Left kidney (tissue), 2 donors: Measurements from ENCODE around the gene LRRN4. TPM values are rescaled to one million over a fixed set of nuclear protein-coding genes. Genes with fewer than 3 reads are reported as not detected.
"Not testable (repeated sequence)": the region's sequence is repeated elsewhere in the genome, so short reads cannot be mapped to it uniquely, and the experiment has no call there.

Experiments
- DNase-seq: peaks from one replicate; pipeline ENCODE4 v3.0.0-alpha.2; 2013
- polyA plus RNA-seq: library from polyadenylated mRNA; unstranded; fragments of 120-200 nt; gene quantifications from one replicate; pipeline ENCODE4 v1.2.1, GENCODE V29; 2013; ENCODE audit not compliant: insufficient read length

Gene LRRN4
- polyA plus RNA-seq, 1 donor = 12.2 TPM

DNA sequence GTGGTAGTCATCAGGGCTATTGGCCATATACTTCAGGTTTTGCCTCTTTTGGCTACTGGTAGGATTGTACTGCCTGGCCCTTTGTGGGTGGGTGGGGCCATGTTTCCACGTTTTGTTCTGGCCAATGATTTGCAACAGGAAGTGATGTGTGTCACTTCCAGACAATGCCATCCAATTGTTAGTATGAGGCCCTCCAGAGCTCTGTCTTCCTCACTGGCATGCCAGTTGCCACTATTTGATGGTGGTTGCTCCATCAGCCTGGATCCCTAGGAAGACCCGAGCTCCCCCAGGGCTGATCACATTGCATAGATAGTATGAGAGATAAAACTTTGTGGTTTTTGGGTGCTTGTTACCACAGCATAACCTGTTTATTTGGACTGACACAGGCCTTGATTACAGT, 7.7 kb upstream of the LRRN4 start:
- DNase-seq = no peak

DNA sequence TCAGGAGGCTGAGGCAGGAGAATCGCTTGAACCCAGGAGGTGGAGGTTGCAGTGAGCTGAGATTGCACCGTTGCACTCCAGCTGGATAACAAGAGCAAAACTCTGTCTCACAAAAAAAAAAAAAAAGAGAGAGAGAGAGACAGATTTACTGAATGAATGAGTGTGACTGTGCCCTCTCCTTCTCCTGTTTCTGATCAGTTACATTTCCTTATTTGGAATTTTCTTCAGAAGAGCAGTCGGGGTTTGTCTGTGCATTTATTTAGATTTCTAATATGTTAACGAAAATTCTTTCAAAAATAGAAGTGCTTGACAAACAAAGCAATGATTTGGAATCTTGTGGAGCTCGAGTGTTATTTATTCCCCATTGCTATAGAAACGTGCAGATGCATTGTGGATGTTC, 6.4 kb upstream of the LRRN4 start:
- DNase-seq = no peak

DNA sequence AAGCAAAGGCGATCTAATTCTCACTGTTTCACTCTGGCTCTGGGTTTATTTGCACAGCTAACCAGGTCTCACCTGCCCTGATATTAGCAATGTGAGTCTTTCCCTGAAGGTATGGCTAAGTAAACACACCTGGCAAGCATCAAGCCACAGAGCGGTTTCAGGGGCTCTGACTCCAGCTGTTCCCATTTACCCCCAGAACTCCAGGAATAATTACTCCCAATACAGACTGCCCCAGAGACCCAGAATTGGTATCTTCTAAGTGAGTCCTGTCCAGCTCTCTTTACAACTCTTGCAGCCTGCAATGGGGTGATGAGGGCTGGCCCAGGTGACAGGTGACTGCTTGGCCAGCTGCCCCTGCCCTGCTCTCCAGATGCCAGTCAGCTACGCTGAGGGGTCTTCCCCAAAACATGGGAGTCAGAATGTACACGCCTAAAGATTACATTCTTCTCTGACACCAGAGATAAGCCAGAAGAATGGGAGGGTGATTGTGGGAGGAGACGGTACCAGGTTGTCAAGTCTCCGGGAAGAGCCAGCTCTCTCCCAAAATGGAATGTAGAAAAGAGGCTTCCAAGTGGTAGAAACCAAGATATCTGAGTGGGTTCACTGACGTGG, 4.9 kb upstream of the LRRN4 start:
- DNase-seq = no peak

GRCh38 chr20:6057691-6058090, 3.8 kb upstream of the LRRN4 start:
- no peak for DNase-seq

DNA sequence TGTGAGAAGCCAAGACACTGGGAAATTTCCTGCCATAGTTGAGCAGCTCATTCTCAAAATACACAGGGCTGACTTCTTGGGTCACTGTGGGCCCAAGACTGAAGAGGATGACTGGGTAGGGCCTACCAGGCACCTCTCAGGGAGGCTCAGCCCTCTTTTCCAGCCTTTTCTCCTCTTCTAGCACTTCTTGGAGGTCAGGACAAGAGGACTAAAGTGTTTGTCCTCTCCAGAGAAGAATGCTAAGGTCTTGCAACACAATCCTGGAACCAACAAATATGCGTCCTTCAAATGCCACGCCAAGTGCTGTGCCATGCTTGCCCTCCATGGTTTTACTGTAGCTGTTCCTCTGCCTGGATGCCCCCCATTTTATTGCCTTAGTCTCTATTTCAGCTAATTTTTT, 3.3 kb upstream of the LRRN4 start:
- DNase-seq = no peak

- DNase-seq = no peak
Observed at GRCh38 chr20:6055981-6056569, 2.2 kb upstream of the LRRN4 start.

DNA sequence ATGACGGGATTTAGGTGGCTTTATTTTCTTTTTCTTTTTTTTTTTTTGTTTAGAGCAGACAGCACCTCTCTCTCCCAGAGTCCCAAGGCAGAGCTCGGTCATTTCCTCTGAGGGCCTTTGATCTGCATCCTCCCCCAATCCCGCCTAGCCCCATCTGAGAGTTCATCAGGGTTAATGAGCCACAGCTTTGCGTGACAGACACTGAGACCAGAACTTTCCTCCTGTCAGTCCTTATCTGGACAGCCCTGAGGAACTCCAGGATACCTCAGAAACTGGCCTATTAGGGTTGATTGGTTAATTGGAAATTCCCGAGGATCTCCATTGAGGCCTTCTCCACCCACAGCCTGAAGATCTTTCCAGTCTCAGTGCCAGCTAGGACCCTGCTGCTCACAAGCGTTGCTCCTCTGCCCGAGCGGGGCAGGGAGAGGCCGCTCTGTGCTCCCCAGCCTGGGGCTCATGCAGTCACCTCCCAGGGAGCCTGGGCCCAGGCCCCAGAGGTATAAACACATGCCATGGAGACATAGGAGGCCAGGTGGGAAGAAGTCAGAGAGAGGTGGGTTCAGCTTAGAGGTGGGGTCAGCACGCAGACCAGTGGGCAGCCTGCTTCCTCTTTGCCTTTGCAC, 1.4 kb upstream of the LRRN4 start:
- no peak for DNase-seq

- DNase-seq = not testable (repeated sequence)
Observed at GRCh38 chr20:6054689-6055051, 810 bp upstream of the LRRN4 start.

DNA sequence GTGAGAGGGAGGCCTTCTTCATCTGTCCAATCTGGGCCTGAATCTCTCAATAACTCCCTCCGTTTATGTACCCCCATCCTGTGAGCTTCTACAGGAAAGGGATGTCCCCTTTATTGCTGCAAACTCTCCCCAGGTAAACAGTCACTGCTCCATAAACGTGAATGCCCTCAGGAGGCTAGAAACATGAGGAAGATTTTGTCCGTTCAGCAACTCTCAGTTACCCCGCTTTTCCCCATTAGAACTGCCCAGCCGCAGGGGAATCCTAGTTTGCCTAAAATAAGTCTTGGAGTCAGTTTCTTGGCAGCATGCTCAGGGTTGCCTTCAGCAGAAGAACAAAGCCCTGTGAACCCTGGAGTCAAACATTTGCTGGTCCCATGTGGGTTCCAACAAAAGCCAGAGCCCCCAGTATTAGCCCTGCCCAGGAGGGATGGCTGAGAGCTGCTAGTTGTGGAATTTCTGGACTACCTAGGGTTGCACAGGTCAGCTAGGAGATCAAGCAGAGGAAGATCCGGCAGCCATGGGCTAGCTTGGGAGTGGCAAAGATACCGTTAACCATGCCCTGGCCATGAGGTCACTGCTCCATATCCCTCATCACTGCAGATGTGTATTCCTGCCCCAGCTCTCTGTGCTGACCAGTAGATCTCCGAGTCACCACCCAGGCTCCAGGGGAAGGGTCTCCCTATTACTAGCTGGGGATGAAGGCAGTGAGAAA, 640 bp downstream of the LRRN4 start:
- no peak for DNase-seq

- no peak for DNase-seq
Observed at GRCh38 chr20:6051505-6051904, 2.4 kb downstream of the LRRN4 start.

- DNase-seq = no peak
Observed at GRCh38 chr20:6048391-6048790, 5.5 kb downstream of the LRRN4 start.

DNA sequence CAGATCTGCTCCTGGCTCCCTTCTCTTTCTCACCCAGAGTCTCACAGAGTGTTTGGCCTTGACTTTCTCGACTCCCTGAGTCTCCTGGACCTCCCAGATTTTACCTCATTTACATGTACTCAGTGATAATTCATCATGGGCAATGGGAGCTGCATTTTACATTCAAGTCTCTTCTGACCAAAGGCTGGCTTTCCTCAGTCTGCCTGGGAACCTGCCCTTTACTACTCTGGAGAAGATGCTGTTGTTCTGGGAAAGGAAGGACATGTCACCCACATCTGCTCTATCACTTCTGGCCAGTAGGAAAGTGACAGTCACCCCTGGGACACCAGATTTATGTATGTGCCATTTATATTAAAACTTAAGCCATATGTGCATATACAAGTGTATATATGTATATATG, 7.4 kb downstream of the LRRN4 start:
- no peak for DNase-seq

DNA sequence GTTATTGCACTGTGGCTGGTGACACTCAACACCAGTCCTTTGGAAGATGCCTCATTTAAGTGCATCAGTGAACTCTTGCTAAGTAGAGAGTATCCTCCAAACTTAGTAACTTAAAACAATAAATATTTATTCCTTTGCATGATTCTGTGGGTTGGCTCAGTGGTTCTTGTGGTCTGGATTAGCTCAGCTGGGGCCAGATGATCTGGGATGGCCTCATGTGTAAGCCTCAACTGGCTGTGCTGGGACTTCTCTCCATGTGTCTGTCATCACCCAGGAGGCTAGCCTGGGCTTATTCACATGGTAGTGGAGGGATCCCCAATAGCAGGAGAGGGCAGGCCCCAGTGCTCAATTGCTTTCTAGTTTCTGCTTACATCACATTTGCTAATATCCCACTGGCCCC, 8.3 kb downstream of the LRRN4 start:
- no peak for DNase-seq

DNA sequence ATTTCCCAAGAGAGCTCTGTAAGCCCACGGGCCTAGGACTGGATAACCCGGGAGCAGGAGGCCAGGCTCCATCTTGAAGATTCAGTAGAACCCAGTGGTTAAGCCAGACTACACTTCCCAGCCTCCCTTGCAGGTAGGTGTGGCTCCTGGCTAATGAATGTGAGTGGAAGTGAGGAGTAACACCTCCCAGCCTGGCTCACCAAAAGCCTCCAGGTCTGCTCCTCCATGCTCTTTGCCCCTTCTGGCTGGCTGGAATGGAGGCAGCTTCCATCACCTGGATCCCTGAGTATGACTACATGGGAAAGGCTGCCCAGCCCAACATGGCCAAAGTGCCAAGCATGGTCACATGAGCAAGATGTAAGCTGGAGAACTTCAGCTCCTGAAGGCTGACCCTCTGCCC, 9.7 kb downstream of the LRRN4 start:
- no peak for DNase-seq

DNA sequence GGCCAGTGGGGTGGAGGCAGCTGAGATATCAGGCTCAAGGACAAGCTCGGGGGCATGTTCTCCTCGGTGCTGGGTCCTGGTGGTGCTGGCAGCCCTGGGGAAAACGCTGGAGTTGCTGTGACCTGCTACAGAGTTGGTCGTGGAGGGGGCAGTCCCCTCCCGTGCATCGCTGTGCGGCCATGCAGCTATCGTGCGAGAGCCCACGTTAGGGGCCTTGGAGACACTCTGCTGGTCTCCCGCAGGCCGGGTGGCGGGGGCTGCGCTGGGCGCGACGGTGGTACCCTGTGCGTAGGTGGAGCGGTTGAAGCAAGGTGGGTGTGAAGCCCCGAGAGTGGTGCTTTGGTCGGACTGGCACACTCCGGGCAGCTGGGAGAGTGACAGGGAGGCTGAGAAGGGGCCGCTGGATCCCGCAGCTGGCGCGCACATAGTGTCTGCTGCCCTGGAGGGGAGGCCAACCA, 12.0 kb downstream of the LRRN4 start:
- DNase-seq = no peak

DNA sequence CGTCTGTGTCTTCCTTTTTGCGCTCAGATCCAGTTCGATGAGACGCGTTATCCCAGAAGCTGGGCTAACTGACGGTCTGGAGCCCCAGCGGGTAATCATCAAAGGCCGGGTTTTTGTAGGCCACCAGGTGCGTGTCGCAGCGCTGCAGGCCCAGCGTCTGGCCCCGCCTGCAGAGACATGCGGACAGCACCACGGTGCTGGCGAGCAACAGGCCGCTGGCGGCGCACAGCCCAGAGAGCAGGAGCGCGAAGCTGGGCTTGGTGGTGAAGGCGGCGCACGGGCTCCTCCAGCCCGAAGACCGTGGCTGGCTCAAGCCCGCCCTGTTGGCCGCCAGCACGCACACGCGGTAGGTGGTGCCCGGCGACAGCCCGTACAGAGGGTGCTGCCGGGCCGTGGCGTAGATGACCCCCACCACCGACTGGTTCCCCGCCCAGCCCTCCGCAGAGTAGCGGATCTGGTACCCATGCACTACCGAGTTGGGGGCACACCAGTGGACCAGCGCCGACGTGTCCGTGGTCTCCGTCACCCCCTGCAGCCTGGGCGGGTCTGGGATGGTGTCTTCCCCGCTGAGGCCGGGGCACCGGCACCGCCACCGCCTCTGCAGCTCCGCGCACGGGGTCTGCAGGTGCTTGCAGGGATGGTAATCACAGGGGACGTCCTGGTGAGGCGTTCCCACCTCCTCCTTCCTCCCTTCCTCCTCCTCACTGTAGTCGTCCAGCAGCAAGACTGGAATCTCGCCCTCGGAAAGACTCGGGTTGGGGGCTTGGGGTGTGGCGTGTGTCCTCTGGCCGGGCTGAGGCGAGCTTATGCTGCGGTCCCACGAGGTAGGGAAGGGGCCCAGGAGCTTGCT, 12.7 kb downstream of the LRRN4 start:
- no peak for DNase-seq

GRCh38 chr20:6040540-6040939, 13.3 kb downstream of the LRRN4 start:
- DNase-seq = no peak

DNA sequence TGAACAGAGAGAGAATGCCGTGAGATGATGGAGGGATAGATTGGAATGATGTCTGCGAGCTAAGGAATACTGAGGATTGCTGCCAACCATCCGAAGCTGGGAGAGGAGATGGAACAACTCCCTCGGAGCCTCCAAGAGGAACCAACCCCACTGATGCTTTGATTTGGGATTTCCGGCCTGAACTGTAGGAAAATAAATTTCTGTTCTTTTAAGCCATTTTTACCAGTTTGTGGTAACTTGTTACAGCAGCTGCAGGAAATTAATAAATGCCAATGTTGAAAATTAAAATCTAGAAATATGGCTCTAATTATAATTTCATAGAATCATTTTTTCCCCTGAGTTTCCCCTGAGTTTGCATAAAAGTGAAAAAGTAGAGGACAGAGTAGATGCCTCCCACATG, 14.1 kb downstream of the LRRN4 start:
- no peak for DNase-seq

DNA sequence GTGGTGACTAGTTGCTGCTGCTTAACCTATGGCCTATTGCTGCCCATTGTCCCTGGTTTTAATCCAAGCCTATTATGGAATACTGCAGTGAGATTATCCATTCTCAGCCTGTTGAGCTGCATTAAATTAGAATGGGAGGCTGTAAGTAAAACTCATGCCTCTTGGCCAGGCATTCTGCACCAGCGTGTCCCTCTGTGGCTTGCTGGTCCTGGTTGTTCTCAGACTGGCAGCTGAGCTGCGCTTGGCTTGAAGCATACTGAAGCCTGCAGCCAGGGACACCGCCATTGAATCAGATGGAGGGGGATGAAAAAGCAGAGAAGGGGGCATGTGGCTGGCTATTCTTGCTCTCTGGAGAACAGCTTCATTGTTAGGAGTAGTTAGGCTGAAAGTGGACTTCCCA, 15.6 kb downstream of the LRRN4 start:
- no peak for DNase-seq

GRCh38 chr20:6037082-6037481, 16.8 kb downstream of the LRRN4 start:
- no peak for DNase-seq

DNA sequence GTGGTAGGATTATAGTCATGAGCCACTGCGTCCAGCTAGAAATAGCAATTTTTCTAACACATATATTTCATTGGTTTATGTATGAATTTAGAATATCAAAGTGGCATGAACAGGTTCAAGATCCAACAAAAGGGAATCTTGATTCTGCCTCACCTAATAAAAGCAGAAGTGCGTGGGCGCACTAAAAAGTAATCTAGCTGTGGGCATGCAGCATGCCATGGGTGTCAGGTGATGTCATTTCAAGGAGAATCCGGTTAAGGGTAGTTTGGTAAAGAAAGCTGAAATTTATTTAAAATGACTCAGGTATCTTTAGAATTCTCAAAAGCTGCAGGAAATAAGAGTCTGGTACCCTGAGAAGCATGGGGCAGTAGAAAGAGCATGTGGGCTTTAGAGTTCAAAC, 17.6 kb downstream of the LRRN4 start:
- DNase-seq = no peak
